PFSK-1 (cell line): Measurements from ENCODE around the gene AP5Z1.

ENCODE experiments used
- FOXP2 ChIP-seq: optimal IDR thresholded peaks from 2 replicates; pipeline ENCODE3; 2011; ENCODE audit warnings: borderline replicate concordance, control low read depth, inconsistent platforms; ENCODE audit not compliant: insufficient read depth; ENCODE audit errors: extremely low read length, extremely low read depth
- POLR2AphosphoS5 ChIP-seq: IDR thresholded peaks from 2 replicates; pipeline ENCODE4 v1.6.1; 2012; ENCODE audit warnings: low read depth, mild to moderate bottlenecking, control low read depth, low read length, moderate library complexity
- SIN3A ChIP-seq: IDR thresholded peaks from 2 replicates; pipeline ENCODE4 v1.6.1; 2012; ENCODE audit warnings: mild to moderate bottlenecking, low read length, moderate library complexity, borderline replicate concordance; ENCODE audit not compliant: insufficient read depth
- TAF1 ChIP-seq: IDR thresholded peaks from 2 replicates; pipeline ENCODE4 v1.6.1; 2012; ENCODE audit warnings: low read length, control low read depth, borderline replicate concordance; ENCODE audit not compliant: insufficient read depth
- TF ChIP-seq, protein P1 (sequence below), 2 experiments: IDR thresholded peaks; 2 replicates each; pipeline versions ENCODE4 v1.6.1 to v1.8.0; 2011 to 2012; ENCODE audit warnings: low read depth in 2 of 2, low read length in 2 of 2, control low read depth in 1 of 2, inconsistent platforms in 1 of 2, mild to moderate bottlenecking in 1 of 2, moderate library complexity in 1 of 2; ENCODE audit not compliant: insufficient read depth in 1 of 2

Gene AP5Z1

DNA sequence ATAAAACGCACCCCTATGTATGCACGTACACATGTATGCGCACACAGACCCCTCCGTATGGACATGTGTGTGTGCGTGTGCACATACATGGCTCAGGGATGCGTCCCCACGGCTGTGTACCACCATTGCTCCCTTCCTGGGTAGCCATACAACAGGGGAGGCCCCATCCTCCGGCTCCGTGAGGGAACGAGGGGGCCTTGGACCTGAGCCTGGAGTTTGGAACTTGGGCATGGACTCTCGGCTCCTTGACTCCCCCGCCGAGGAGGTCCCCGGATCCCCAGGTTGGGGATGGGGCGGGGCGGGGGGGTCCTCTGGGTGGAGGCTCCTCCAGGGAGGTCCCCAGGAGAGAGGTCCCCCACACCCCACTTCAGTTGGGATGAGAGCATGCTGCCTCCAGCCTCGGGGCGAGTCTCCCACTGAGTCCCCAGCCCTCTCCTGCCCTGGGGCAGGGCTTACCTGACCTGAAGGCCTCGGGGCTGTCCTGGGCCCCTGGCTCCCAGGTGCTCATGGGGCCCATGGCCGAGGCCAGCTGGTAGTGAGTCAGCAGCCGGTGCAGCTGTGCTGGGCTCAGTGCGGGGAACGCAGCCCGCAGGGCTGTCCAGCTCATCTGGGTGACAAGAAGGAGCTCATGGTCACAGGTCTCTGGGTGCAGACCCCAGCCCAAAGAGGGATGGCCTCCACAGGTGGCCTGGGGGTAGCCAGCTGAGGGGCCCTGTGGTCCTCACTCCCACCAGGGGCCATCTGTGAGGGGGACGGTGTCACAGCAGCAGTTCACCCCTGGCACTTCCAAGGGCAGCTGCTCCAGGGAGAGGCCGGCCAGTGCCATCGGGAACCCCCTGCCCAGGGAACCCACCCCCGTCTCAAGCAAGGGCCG lies 29.9 kb downstream of the AP5Z1 start:
- TF ChIP-seq POLR2AphosphoS5, result no peak

DNA sequence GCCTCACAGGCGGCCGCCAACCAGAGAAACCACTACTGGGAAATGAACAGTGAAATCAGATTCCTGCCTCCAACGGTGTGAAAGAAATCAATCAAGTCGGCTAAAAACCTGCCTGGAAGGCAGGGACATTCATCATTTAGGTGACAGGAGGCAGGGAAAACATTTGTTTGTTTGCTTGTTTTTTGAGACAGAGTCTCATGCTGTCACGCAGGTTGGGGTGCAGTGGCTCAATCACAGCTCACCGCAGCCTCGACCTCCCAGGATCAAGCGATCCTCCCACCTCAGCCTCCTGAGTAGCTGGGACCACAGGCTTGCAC lies 30.5 kb downstream of the AP5Z1 start:
- no peak for TF ChIP-seq POLR2AphosphoS5

DNA sequence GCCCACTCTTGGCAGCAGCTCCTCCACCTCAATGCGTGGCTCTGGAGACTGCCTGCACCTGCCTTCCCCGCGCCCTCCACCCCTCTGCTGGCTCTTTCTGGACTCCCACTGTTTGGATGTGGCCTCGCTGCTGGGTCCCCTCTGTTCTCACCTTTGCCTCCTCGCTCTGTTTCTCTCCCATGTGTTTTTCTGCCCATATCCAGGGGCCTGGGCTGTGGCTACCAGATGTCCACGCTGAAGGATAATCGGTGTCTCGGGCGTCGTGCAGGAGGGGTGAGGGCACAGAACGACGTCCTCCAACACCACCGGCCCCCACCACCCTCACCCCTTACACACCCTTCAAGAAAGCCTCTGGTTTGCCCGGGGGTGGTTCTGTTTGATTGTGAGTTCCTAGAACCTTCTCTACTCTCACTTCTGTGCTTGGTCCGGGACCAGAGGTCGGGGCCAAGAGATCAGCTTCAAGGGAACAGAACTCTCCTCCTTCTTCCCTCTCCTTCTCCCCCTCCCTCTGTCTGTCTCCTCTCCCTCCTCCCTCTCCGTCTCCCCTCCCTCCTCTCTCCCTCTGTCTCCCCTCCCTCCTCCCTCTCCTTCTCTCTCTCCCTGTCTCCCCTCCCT lies 31.7 kb downstream of the AP5Z1 start:
- TF ChIP-seq FOXP2, result no peak
- no peak for TF ChIP-seq SIN3A
- TF ChIP-seq POLR2AphosphoS5, result no peak
- TF ChIP-seq TAF1, result no peak
- TF ChIP-seq, protein P1, sequence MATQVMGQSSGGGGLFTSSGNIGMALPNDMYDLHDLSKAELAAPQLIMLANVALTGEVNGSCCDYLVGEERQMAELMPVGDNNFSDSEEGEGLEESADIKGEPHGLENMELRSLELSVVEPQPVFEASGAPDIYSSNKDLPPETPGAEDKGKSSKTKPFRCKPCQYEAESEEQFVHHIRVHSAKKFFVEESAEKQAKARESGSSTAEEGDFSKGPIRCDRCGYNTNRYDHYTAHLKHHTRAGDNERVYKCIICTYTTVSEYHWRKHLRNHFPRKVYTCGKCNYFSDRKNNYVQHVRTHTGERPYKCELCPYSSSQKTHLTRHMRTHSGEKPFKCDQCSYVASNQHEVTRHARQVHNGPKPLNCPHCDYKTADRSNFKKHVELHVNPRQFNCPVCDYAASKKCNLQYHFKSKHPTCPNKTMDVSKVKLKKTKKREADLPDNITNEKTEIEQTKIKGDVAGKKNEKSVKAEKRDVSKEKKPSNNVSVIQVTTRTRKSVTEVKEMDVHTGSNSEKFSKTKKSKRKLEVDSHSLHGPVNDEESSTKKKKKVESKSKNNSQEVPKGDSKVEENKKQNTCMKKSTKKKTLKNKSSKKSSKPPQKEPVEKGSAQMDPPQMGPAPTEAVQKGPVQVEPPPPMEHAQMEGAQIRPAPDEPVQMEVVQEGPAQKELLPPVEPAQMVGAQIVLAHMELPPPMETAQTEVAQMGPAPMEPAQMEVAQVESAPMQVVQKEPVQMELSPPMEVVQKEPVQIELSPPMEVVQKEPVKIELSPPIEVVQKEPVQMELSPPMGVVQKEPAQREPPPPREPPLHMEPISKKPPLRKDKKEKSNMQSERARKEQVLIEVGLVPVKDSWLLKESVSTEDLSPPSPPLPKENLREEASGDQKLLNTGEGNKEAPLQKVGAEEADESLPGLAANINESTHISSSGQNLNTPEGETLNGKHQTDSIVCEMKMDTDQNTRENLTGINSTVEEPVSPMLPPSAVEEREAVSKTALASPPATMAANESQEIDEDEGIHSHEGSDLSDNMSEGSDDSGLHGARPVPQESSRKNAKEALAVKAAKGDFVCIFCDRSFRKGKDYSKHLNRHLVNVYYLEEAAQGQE (IDR thresholded peaks at IDR 0.05; ENCODE audit: insufficient read depth in 1 of 2, low read depth in 2 of 2, low read length in 2 of 2), result no peak

DNA sequence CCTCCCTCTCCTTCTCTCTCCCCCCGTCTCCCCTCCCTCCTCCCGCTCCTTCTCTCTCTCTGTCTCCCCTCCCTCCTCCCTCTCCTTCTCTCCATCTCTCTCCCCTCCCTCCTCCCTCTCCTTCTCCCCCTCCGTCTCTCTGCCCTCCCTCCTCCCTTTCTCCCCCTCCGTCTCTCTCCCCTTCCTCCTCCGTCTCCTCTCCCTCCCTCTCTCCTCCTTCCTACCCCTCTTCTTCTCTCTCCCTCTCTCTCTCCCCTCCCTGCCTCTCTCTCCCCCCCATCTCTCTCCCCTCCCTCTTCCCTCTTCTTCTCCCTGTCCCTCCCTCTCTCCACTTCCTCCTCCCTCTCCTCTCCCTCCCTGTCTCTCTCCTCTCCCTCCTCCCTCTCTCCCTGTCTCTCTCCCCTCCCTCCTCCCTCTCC lies 32.2 kb downstream of the AP5Z1 start:
- no peak for TF ChIP-seq POLR2AphosphoS5
- TF ChIP-seq TAF1, result no peak
- TF ChIP-seq, protein P1 (IDR thresholded peaks at IDR 0.05; ENCODE audit: insufficient read depth in 1 of 2, low read depth in 2 of 2, low read length in 2 of 2), result no peak
- no peak for TF ChIP-seq FOXP2
- no peak for TF ChIP-seq SIN3A

DNA sequence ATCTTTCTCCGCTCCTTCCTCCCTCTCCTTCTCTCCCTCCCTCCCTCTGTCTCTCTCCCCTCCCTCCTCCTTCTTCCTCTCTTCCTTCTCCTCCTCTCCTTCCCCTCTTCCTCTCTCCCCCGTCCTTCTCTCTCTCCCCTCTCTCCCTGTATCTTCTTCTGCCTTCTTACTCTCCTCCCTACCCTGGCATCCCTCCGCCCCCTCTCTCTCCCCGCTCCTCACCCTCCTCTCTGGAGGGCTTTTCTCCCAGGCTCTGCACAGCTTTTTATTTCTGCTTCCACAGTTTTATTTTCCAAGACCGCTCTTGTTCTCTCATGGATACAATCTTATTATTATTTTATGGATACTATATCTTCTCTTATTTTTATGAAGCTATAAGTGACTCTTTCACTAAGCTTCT lies 32.6 kb downstream of the AP5Z1 start:
- TF ChIP-seq POLR2AphosphoS5 (no peak), TAF1 (no peak), FOXP2 (no peak), SIN3A (no peak)
- TF ChIP-seq, protein P1 (IDR thresholded peaks at IDR 0.05; ENCODE audit: insufficient read depth in 1 of 2, low read depth in 2 of 2, low read length in 2 of 2), result no peak

DNA sequence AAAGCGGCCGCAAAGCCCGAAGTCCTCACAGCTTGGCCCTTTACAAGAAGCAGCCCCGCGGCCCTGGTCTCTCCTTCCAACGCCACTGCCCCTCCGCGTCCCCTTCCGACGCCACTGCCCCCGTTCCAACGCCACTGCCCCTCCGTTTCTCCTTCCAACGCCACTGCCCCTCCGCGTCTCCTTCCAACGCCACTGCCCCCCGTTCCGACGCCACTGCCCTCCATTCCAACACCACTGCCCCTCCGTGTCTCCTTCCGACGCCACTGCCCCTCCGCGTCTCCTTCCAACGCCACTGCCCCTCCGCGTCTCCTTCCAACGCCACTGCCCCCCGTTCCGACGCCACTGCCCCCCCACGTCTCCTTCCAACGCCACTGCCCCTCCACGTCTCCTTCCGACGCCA lies 33.1 kb downstream of the AP5Z1 start:
- TF ChIP-seq POLR2AphosphoS5 (no peak), SIN3A (no peak), TAF1 (no peak), FOXP2 (no peak)
- TF ChIP-seq, protein P1 (IDR thresholded peaks at IDR 0.05; ENCODE audit: insufficient read depth in 1 of 2, low read depth in 2 of 2, low read length in 2 of 2), result no peak
